ENCODE results near the gene ZNF519. TPM values are rescaled to one million over a fixed set of nuclear protein-coding genes. Genes with fewer than 3 reads are reported as not detected.
"Not testable (repeated sequence)": the region's sequence is repeated elsewhere in the genome, so short reads cannot be mapped to it uniquely, and the experiment has no call there.

Gene ZNF519
- total RNA-seq, 1 donor from 2014 or later: 27.4 TPM

DNA sequence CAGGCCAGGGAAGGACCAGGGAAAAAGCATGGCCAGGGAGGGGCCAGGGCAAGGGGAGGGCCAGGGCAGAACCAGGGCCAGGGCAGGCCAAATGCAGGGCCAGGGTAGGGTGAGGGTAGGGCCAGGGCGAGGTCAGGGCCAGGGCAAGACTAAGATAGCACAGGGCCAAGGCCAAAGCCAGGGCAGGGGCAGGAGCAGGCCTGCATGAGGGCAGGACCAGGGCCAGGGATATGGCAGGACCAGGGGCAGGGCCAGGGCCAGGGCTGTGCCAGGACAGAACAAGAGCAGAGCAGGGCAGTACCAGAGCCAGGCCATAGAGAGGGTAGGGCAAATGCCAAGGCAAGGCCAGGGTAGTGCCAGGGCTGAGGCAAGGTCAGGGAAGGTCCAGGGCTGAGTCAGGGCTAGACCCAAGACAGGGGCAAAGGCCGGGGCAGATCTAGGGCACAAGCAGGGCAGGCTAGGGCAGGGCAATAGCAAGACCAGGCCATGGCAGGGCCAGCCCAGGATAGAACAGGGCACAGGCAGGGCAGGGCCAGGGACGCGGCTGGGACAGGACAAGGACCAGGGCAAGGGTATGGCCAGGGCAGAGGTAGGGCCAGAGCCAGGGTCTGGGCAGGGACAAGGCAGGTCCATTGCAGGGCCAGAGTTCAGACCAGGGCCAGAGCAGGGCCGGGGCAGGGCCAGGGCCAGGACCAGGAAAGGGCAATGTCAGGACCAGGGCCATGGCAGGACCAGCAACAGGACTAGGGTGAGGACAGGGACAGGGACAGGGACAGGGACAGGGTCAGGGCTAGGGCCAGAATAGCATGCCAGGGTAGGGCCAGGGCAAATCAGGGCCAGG, 39.3 kb upstream of the ZNF519 start:
- not testable (repeated sequence) for H3K36me3 Mint-ChIP-seq (ENCODE audit: insufficient read depth); H3K4me1 Mint-ChIP-seq (ENCODE audit: low read depth); DNase-seq (ENCODE audit: low spot score, unreplicated experiment); H3K27me3 Mint-ChIP-seq; H3K27ac Mint-ChIP-seq; H3K4me3 Mint-ChIP-seq (ENCODE audit: low read depth)
- peaks cover 21% of the 10 kb centered on the region for H3K9me3 Mint-ChIP-seq (ENCODE audit: low read depth)

GRCh38 chr18:14170367-14171036, 38.3 kb upstream of the ZNF519 start:
- H3K36me3 Mint-ChIP-seq (ENCODE audit: insufficient read depth); H3K27ac Mint-ChIP-seq; H3K4me1 Mint-ChIP-seq (ENCODE audit: low read depth); H3K27me3 Mint-ChIP-seq; DNase-seq (ENCODE audit: low spot score, unreplicated experiment); H3K4me3 Mint-ChIP-seq (ENCODE audit: low read depth): not testable (repeated sequence)
- H3K9me3 Mint-ChIP-seq (ENCODE audit: low read depth): peaks cover 11% of the 10 kb centered on the region

DNA sequence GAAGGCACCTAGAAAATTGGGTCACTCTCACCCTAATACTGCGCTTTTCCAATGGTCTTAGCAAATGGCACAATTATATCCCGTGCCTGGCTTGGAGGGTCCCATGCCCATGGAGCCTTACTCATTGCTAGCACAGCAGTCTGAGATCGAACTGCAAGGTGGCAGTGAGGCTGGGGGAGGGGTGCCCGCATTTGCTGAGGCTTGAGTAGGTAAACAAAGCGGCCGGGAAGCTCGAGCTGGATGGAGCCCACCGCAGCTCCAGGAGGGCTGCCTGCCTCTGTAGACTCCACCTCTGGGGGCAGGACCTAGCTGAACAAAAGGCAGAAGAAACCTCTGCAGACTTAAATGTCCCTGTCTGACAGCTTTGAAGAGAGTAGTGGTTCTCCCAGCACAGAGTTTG, 30.7 kb upstream of the ZNF519 start:
- H3K4me3 Mint-ChIP-seq (ENCODE audit: low read depth); H3K4me1 Mint-ChIP-seq (ENCODE audit: low read depth); H3K36me3 Mint-ChIP-seq (ENCODE audit: insufficient read depth); H3K27me3 Mint-ChIP-seq; H3K27ac Mint-ChIP-seq; DNase-seq (ENCODE audit: low spot score, unreplicated experiment): not testable (repeated sequence)
- H3K9me3 Mint-ChIP-seq (ENCODE audit: low read depth): peaks cover 40% of the 10 kb centered on the region

GRCh38 chr18:14151564-14152113, 19.4 kb upstream of the ZNF519 start:
- not testable (repeated sequence) for H3K36me3 Mint-ChIP-seq (ENCODE audit: insufficient read depth); DNase-seq (ENCODE audit: low spot score, unreplicated experiment); H3K9me3 Mint-ChIP-seq (ENCODE audit: low read depth); H3K4me1 Mint-ChIP-seq (ENCODE audit: low read depth); H3K27ac Mint-ChIP-seq; H3K4me3 Mint-ChIP-seq (ENCODE audit: low read depth); H3K27me3 Mint-ChIP-seq

GRCh38 chr18:14150766-14151165, 18.5 kb upstream of the ZNF519 start:
- not testable (repeated sequence) for H3K27ac Mint-ChIP-seq; DNase-seq (ENCODE audit: low spot score, unreplicated experiment); H3K9me3 Mint-ChIP-seq (ENCODE audit: low read depth); H3K4me1 Mint-ChIP-seq (ENCODE audit: low read depth); H3K4me3 Mint-ChIP-seq (ENCODE audit: low read depth); H3K27me3 Mint-ChIP-seq; H3K36me3 Mint-ChIP-seq (ENCODE audit: insufficient read depth)

DNA sequence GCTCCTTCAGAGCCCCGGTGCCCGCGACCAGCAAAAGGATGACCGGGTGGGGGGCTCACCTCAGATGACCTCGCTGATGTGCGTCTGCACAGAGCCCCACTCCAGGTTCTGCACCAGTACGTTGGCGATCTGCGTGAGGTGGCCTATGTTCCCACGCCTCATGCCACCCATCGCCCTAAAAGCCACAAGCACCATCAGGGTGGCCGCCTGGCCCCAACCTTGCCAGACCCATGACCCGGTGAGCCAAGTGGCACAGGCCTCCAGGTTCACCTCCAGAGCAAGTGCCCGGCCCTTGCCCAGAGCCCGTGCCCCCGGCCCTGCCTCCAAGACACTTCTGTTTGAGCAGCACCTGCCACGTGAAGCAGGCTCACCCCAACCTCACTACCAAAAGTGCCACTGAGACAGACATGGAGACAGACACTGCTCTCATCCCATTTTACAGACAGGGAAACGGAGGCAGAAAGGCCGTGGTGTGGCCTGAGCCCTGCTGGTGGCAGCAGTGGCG, 17.7 kb upstream of the ZNF519 start:
- H3K9me3 Mint-ChIP-seq (ENCODE audit: low read depth): not testable (repeated sequence)

DNA sequence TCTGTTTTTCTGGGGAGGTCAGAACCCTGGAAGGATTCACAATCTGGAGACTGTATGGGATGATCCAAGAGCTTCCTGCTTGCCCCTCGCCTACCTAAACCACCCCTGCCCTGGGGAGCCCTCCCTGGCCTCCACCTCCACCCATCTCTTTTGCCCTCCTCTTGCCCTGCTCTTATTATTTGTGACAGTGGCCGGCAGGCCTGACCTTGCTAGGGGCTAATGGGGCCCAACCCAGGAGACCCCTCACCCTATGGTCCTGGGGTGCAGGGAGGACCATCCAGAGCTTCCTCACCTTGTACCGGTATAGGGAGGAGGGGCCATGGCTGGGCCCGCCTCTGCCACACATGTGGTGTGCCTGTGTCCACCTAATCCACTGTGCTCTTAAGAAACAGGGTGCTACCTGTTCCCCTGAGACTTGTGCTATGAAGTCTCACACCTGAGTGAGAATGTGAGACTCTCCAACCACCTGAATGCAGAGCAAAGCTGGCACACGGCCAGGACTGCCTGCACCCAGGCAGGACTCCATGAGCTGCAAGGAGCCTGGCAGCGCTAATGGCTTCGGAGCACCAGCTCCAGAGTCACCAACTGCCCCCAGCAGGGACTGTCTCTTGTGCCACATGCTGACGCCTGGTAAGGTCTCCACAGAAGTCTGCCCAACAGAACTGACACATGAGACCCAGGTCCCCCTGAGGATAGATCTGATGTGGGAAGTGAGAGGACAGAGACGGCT, 17.1 kb upstream of the ZNF519 start:
- H3K4me3 Mint-ChIP-seq (ENCODE audit: low read depth); H3K4me1 Mint-ChIP-seq (ENCODE audit: low read depth); H3K27me3 Mint-ChIP-seq; DNase-seq (ENCODE audit: low spot score, unreplicated experiment); H3K27ac Mint-ChIP-seq; H3K9me3 Mint-ChIP-seq (ENCODE audit: low read depth); H3K36me3 Mint-ChIP-seq (ENCODE audit: insufficient read depth): not testable (repeated sequence)

More for the DNA sequence above, 17.7 kb upstream of the ZNF519 start:
- not testable (repeated sequence) for H3K27ac Mint-ChIP-seq; H3K4me3 Mint-ChIP-seq (ENCODE audit: low read depth); H3K27me3 Mint-ChIP-seq; H3K4me1 Mint-ChIP-seq (ENCODE audit: low read depth); DNase-seq (ENCODE audit: low spot score, unreplicated experiment); H3K36me3 Mint-ChIP-seq (ENCODE audit: insufficient read depth)

- not testable (repeated sequence) for H3K9me3 Mint-ChIP-seq (ENCODE audit: low read depth); DNase-seq (ENCODE audit: low spot score, unreplicated experiment); H3K4me1 Mint-ChIP-seq (ENCODE audit: low read depth); H3K27ac Mint-ChIP-seq; H3K36me3 Mint-ChIP-seq (ENCODE audit: insufficient read depth); H3K4me3 Mint-ChIP-seq (ENCODE audit: low read depth); H3K27me3 Mint-ChIP-seq
Observed at GRCh38 chr18:14147935-14148865, 16.0 kb upstream of the ZNF519 start.

DNA sequence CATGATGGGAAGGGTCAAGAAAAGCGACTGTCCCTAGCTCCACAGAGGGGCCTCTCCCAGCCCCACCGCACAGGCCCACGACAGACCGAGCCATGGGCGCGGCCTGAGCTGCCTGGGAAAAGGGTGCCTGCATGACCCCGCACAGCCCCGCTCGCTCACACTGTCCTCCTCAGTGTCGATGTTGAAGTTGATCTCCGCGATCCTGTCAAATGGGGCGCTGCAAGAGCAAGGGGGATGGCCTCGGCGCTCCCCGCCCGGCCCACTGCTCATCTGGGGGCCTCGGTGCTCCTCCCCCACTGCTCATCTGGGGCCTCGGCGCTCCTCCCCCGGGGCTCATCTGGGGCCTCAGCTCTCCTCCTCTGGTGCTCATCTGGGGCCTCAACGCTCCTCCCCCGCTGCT, 14.5 kb upstream of the ZNF519 start:
- DNase-seq (ENCODE audit: low spot score, unreplicated experiment); H3K27ac Mint-ChIP-seq; H3K4me3 Mint-ChIP-seq (ENCODE audit: low read depth); H3K36me3 Mint-ChIP-seq (ENCODE audit: insufficient read depth); H3K27me3 Mint-ChIP-seq; H3K4me1 Mint-ChIP-seq (ENCODE audit: low read depth); H3K9me3 Mint-ChIP-seq (ENCODE audit: low read depth): not testable (repeated sequence)

GRCh38 chr18:14145581-14146338, 13.5 kb upstream of the ZNF519 start:
- not testable (repeated sequence) for H3K4me1 Mint-ChIP-seq (ENCODE audit: low read depth); H3K36me3 Mint-ChIP-seq (ENCODE audit: insufficient read depth); H3K27me3 Mint-ChIP-seq; H3K9me3 Mint-ChIP-seq (ENCODE audit: low read depth); H3K27ac Mint-ChIP-seq; H3K4me3 Mint-ChIP-seq (ENCODE audit: low read depth); DNase-seq (ENCODE audit: low spot score, unreplicated experiment)

DNA sequence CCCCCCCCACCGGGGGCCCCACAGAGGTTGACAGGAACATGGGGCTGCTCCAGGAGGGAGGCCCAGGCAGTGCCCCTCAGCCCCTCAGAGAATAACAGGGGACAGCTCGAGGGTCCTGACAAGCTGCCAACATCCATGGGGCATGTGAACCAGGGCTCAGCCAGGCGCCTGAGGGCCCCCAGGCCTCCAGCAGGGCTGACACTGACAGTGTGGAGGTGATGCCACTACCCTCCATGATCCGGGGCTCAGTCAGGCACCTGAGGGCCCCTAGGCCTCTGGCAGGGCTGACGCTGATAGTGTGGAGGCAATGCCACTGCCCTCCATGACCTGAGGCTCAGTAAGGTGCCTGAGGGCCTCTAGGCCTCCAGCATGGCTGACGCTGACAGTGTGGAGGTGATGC, 12.8 kb upstream of the ZNF519 start:
- not testable (repeated sequence) for H3K36me3 Mint-ChIP-seq (ENCODE audit: insufficient read depth); H3K4me3 Mint-ChIP-seq (ENCODE audit: low read depth); DNase-seq (ENCODE audit: low spot score, unreplicated experiment); H3K4me1 Mint-ChIP-seq (ENCODE audit: low read depth); H3K9me3 Mint-ChIP-seq (ENCODE audit: low read depth); H3K27me3 Mint-ChIP-seq; H3K27ac Mint-ChIP-seq

Data from progenitor cell of endocrine pancreas (in vitro differentiated cells).